Body of pancreas (tissue), 4 donors: ENCODE results near the gene MGAT4A. TPM values are rescaled to one million over a fixed set of nuclear protein-coding genes. Genes with fewer than 3 reads are reported as not detected.

Experiments used
- ATAC-seq: fragments of 150-250 bp; one replicate; pipeline ENCODE4 v1.9.1; 2016
- DNase-seq, 4 donors: peaks; one replicate each; pipeline ENCODE4 v3.0.0-alpha.2; 2019
- H3K27ac ChIP-seq, 4 donors: fragments of 200-600 bp; sonication (generic); 1 replicate in 3 of 4; 2 replicates in 1 of 4; pipeline versions ENCODE4 v1.5.1 to v1.6.1; 2016 to 2019; ENCODE audit warnings: mild to moderate bottlenecking in 1 of 4, mixed read lengths in 1 of 4, moderate library complexity in 1 of 4
- H3K27me3 ChIP-seq, 2 donors: fragments of 200-600 bp; sonication (generic); one replicate each; pipeline ENCODE4 v1.6.0; 2016; ENCODE audit warnings: mild to moderate bottlenecking in 1 of 2
- H3K36me3 ChIP-seq, 2 donors: fragments of 200-600 bp; sonication (generic); replicated peaks in 1 of 2; 2 replicates each; pipeline ENCODE4 v1.5.1; 2016; ENCODE audit warnings: low read depth in 2 of 2; ENCODE audit not compliant: insufficient read depth in 1 of 2
- H3K4me1 ChIP-seq: fragments of 200-600 bp; sonication (generic); one replicate; pipeline ENCODE4 v1.6.0; 2016
- H3K4me3 ChIP-seq, 2 donors: fragments of 200-600 bp; sonication (generic); 1 replicate in 1 of 2; 2 replicates in 1 of 2; pipeline ENCODE4 v1.5.1; 2016 to 2019
- H3K9me3 ChIP-seq, 3 donors: fragments of 200-600 bp; sonication (generic); 1 replicate in 2 of 3; 2 replicates in 1 of 3; pipeline ENCODE4 v1.5.1; 2016
- CTCF ChIP-seq, 7 experiments: fragments of 450-650 bp in 4 of 7; fragments of 200-600 bp in 3 of 7; sonication (generic) in 3 of 7; IDR thresholded peaks; one replicate each; pipeline ENCODE4 v1.5.1; 2016 to 2019; ENCODE audit warnings: antibody characterized with exemption in 7 of 7
- POLR2A ChIP-seq, 3 donors: fragments of 450-650 bp; IDR thresholded peaks; one replicate each; pipeline ENCODE4 v1.6.1; 2016; ENCODE audit warnings: antibody characterized with exemption in 3 of 3, mild to moderate bottlenecking in 2 of 3
- WGBS, 2 donors: methylation state at CpG; one replicate each; pipeline ENCODE4 v1.1.5; 2017; 5-methylcytosine and 5-hydroxymethylcytosine counted together
- intact Hi-C: fragments of 100-400 bp; cut with DNase I; formaldehyde crosslinking; loops from one replicate; pipeline ENCODE4 v1.15.1; 2023
- total RNA-seq, 2 donors: library from RNA; depleted of rRNA; stranded (reverse); fragments of >200 nt; gene quantifications; one replicate each; pipeline ENCODE4 v1.1.0, GENCODE V29; 2016

MGAT4A gene
- total RNA-seq, 2 donors from 2014 or later, result 40.5 to 72.4 TPM

DNA sequence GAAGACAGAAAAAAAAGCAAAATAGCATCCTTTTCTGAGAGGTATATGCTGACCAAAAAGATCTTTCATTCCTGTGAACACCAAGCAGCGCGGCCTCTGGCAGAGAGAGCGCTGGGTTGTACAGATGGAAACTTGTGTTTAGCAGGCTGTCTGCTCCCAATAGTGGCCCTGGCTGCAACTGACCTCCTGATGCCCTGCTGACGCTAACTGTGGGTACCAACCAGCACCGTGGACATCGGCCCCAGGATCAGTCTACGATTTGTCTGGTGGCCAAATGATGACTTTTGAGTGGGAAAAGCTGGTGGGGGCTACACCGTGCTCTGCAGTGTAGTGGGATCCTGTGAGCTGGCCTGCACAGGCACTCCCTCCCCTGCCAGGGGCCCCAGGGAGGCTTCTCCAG, 138.4 kb downstream of the MGAT4A start:
- no peak for TF ChIP-seq CTCF (IDR thresholded peaks at IDR 0.05)
- no peak for TF ChIP-seq POLR2A (IDR thresholded peaks at IDR 0.05)
- 93 to 97% methylated on average over 8 of the region's 8 CpGs for WGBS, 2 donors
- ATAC-seq (no peak), DNase-seq (no peak)
- no peaks in the 10 kb centered on the region for H3K36me3 ChIP-seq
- no peak overlapping the region for H3K4me3 ChIP-seq
- intact Hi-C loops, result no loop called here
- H3K27ac ChIP-seq, result no peak overlapping the region
- no peaks in the 10 kb centered on the region for H3K9me3 ChIP-seq
- H3K27me3 ChIP-seq, result no peaks in the 10 kb centered on the region
- H3K4me1 ChIP-seq, result no peaks in the 10 kb centered on the region

- no peak for DNase-seq
Measured at GRCh38 chr2:98589489-98589888, 141.4 kb downstream of the MGAT4A start.

GRCh38 chr2:98588880-98589431, 142.0 kb downstream of the MGAT4A start:
- DNase-seq (no peak), ATAC-seq (no peak)
- intact Hi-C loops, result no loop called here
- no peaks in the 10 kb centered on the region for H3K27me3 ChIP-seq
- no peak overlapping the region for H3K4me3 ChIP-seq
- no peaks in the 10 kb centered on the region for H3K9me3 ChIP-seq
- no peaks in the 10 kb centered on the region for H3K36me3 ChIP-seq
- H3K27ac ChIP-seq, result no peak overlapping the region
- TF ChIP-seq CTCF (IDR thresholded peaks at IDR 0.05) (no peak), POLR2A (IDR thresholded peaks at IDR 0.05) (no peak)
- 74 to 90% methylated on average over 4 of the region's 4 CpGs for WGBS, 2 donors
- H3K4me1 ChIP-seq, result no peaks in the 10 kb centered on the region

More at GRCh38 chr2:98589489-98589888, 141.4 kb downstream of the MGAT4A start:
- WGBS, 2 donors, result 95 to 96% methylated on average over 4 of the region's 4 CpGs
- TF ChIP-seq CTCF (IDR thresholded peaks at IDR 0.05), result no peak
- no peak for TF ChIP-seq POLR2A (IDR thresholded peaks at IDR 0.05)
- Histone ChIP-seq H3K27ac (no peak overlapping the region), H3K36me3 (no peaks in the 10 kb centered on the region), H3K27me3 (no peaks in the 10 kb centered on the region), H3K4me3 (no peak overlapping the region), H3K4me1 (no peaks in the 10 kb centered on the region), H3K9me3 (no peaks in the 10 kb centered on the region)
- intact Hi-C loops, result no loop called here
- ATAC-seq, result no peak

DNA sequence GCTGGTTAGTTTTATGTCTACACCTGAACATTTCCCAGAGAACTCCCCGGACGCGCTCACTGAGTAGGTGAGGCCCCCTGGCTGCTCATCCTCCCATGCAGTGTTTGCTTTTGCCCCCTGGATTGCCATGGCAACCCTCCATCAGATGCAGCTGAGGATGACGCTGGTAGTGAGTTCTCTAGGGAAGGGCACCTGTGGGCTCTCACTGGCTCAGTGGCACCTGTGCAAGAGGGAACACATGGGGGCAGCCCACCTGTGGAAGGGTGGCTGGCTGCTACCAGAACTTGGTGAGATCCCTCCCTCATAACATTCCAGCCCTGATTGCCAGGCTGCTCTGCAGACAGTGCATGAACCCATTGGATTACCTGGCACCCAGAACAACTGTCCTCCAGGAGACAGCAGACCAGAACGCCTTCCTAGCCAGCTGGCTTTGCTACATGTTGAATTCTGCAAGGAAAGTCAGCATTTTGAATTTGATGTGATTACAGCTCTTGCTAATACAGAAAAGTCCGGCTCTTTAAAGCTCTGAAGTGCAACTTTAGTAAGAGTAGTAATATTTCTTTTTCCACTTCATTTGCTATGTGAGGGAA, 144.3 kb downstream of the MGAT4A start:
- DNase-seq, result no peak
- Histone ChIP-seq H3K36me3 (no peaks in the 10 kb centered on the region), H3K27me3 (no peaks in the 10 kb centered on the region), H3K9me3 (no peaks in the 10 kb centered on the region), H3K4me3 (no peak overlapping the region), H3K4me1 (no peaks in the 10 kb centered on the region), H3K27ac (no peak overlapping the region)
- TF ChIP-seq CTCF (IDR thresholded peaks at IDR 0.05) (no peak), POLR2A (IDR thresholded peaks at IDR 0.05) (no peak)
- intact Hi-C loops, result no loop called here
- no peak for ATAC-seq
- WGBS, 2 donors, result 85 to 94% methylated on average over 6 of the region's 6 CpGs

DNA sequence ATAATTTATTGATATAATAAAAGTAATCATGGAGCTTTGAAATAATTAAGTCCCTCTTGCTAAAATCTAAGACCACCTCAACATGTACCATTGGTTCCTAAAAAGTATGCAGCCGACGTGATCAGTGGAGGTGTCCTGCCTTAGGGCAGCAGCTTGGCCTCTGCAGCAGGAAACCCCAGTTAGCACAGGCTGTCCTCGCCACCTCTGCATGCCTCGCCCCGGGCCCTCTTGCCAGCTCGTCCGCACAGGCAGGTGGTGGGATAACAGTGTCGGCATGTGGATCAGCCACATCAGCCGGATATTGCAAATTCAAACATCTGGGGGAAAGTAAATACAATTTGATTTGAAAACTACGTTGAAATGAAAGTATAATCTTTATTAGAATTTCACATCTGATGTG, 145.5 kb downstream of the MGAT4A start:
- WGBS, 2 donors, result 84 to 90% methylated on average over 10 of the region's 10 CpGs
- no peak for TF ChIP-seq POLR2A (IDR thresholded peaks at IDR 0.05)
- Histone ChIP-seq H3K27ac (no peak overlapping the region), H3K9me3 (no peaks in the 10 kb centered on the region), H3K4me1 (no peaks in the 10 kb centered on the region), H3K27me3 (no peaks in the 10 kb centered on the region), H3K36me3 (no peaks in the 10 kb centered on the region), H3K4me3 (no peak overlapping the region)
- no peak for DNase-seq
- intact Hi-C loops, result no loop called here
- ATAC-seq, result no peak
